ENCODE data around the gene ASB1.

The ASB1 gene

GRCh38 chr2:238473523-238473922 is 46.8 kb downstream of the ASB1 start:
- no peak for DNase-seq

DNA sequence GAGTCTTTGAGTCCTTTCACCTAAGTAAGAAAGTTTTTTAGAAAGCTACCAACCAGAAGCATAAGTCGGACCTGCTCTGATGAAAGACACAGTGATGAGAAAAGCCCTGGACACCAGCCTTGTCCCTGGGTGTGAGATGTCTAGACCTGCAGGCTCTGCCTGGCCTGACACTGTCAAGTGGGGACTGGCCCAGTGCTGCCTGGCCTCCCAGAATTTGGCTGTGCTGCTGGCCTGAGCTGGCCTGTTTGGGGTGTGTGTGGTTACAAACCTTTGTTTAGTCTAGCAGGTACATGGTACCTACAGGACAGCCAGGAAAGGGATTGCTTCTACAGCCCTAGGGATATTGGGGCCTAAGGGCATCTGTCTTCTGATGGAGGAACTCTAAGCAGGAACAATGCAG is 48.3 kb downstream of the ASB1 start:
- no peak for DNase-seq

DNA sequence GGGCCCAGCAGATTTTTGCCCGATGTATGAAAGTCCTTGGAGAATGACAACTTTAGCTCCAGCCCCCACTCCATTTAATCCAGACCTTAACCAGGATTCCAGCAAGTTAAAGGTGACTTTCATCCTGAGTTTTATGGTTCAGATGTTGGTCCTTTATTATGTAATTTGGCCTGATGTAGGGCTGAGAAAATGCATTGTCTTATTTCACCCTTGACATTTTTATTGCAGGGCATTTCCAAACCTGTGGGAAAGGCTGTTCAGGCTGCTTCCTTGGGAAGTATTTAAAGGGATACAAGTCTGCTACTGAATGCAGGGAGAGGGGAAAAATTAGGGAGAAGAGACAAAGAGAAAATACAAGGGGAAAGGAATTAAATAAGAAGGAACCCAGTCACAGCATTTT is 48.8 kb downstream of the ASB1 start:
- DNase-seq: no peak

DNA sequence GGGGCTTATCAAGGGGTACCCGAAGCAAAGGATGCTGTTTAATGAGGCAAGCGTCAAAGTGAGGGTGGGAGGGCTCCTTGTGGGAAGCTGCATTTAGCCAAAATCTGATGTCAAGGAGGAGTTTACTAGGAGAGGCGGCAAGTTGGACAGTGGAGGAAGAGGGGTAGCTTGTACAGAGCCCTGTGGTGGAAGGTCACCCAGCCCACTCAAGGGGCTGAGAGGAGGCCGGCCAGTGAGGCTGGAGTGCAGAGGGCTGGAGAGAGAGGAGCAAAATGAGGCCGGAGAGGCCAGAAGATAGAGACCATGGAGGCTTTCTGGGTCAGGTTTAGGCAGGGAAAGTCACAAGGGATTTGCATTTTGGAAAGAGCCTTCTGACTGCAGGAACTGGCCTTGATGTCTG is 49.5 kb downstream of the ASB1 start:
- no peak for DNase-seq

DNA sequence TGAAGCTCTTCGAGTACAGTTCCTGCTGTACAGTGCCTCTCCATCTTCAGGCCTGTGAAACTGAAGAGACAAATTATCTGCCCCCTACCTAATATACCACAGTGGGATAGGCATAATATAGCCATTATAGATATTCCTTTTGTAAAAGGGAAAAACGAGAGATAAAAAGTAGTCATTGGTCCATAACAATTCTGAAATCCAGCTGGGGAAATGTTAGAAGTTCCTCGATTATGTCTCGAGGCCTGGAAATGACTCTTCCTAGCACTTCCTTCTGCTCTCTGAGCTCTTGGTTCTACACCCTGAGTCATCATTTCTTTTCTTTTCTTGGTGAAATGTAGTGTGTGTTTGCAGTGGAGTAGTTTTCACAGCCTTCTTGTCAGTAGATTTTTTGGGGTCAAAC is 51.5 kb downstream of the ASB1 start:
- no peak for DNase-seq

DNA sequence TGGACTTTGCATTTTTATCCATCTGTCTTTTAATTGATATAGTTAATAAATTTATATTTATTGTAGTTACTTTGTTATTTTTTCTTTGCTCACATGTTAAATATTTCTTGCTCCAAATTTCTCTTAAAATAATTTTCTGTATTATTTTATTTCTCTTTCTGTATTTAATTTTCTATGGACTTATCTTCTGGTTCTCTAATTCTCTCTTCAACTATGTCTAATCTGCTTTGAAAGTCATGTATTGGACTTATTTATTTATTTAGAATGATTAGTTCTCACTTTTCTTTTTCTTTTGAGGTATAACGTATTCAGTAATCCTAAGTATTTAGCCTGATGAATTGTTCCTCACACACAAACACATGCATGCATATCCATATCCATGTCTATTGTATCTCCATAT is 53.1 kb downstream of the ASB1 start:
- no peak for DNase-seq

GRCh38 chr2:238483021-238483420 is 56.3 kb downstream of the ASB1 start:
- DNase-seq: no peak

DNA sequence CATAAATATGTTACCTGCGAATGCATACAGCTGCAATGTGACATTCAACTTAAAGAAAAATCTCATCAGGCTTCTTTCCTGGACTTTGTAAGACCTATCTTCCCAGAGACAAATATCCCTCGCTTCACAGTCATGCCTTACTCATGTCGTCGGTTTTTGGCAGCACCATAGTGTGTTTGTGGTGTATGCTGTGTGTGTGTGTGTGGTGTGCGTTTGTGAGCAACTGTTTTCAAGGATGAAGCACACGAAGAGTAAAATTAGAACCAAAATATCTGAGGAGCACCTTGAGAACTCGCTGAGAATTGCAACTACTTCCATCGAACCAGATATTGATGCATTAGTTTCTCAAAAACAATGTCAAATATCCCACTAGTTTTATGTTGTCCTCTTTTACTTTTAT is 56.9 kb downstream of the ASB1 start:
- DNase-seq: no peak

GRCh38 chr2:238484522-238485452 is 58.1 kb downstream of the ASB1 start:
- DNase-seq: no peak

DNA sequence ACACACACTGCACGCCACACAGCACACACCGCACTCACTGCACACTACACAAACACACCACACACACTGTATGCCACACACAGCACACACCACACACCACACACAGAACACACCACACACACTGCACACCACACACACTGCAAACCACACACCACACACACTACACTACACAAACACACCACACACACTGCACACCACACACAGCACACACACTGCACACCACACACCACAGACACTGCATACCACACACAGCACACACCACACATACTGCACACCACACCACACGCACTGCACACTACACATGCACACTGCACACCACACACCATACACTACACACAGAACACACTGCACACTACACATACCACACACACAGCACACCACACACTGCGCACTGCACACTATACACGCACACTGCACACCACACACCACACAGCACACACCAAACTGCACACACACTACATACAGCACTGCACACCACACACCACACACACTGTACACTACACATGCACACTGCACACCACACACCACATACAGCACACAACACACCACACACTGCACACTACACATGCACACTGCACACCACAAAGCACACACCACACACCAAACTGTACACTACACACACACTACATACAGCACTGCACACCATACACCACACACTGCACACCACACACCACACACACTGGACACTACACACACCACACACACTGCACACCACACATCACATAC is 59.6 kb downstream of the ASB1 start:
- no peak for DNase-seq

DNA sequence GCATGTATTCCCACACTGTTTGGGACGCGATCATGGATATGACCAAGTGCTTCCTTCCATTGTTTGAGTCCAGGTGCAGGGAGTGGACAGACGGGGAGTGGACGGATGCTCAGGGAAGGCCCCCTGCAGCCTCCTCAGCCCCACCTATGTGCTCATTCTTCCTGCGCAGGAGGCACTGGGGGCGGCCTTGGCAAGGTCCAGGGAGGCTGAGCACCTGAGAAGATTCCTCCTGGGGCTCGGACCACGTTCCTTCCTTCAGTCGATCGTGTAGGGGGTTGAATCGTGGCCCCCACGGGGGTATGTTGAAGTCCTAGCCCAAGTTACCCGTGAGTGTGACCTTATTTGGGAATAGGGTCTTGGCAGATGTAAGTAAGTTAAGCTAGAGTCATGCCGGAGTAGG is 60.4 kb downstream of the ASB1 start:
- DNase-seq: no peak

DNA sequence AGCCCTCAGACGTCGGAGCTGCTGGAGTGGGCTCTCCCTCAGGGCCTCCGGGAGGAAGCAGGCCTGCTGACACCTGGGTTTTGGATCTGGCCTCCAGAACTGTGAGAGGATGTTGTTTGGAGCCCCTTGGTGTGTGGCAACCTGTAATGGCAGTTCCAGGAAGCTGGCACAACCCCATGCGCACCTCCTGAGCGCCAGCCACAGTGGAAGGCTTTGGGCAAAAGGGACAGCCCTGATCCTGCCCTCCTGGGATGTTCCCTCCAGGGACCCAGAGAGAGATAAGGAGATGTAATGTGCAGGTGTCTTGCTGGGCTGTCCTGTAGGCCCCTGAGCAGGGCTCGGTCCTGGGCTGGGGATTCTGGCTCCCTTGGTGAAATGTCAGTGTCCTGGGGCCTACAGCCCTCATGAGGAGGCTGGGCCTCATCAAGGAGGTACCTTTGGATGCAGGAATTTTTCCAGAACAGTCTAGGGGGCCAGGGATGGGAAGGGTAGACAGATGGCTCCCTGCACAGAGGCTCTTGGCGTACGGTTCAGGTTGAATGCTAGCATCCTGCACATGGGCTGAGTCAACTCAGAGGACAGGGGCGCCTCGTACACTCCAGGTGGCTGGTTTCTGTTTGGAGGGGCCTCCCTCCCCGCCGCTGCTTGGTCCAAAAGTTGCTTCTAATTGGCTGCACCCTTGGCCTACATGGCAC is 61.1 kb downstream of the ASB1 start:
- DNase-seq: no peak

DNA sequence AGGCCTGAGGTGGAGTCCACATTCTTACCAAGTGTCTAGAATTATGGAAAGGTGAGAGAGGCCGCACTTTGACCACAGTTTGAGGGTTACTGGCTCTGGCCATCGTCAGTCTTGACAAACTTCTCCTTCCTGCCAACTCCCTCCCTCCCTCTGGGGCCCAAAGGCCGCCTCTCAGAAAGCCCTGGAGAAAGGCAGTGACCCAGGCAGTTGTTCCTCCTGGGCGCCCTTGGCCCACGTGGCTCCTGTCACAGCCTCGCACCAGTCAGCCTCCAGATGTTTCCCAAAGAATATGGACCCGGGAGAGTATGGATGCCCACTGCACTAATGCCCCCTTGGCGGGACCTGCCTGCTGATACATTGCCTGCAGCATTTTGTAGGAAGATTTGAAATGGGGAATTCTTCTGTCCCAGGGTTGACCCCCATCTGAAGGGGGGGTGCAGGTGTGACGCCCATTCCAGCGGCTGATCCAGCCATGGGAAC is 61.7 kb downstream of the ASB1 start:
- DNase-seq: no peak

- DNase-seq: no peak
Measured at GRCh38 chr2:238489431-238489830, 62.7 kb downstream of the ASB1 start.

- no peak for DNase-seq
Measured at GRCh38 chr2:238489896-238490295, 63.2 kb downstream of the ASB1 start.

- DNase-seq: no peak
Measured at GRCh38 chr2:238492840-238493239, 66.1 kb downstream of the ASB1 start.

GRCh38 chr2:238493411-238493810 is 66.7 kb downstream of the ASB1 start:
- no peak for DNase-seq

DNA sequence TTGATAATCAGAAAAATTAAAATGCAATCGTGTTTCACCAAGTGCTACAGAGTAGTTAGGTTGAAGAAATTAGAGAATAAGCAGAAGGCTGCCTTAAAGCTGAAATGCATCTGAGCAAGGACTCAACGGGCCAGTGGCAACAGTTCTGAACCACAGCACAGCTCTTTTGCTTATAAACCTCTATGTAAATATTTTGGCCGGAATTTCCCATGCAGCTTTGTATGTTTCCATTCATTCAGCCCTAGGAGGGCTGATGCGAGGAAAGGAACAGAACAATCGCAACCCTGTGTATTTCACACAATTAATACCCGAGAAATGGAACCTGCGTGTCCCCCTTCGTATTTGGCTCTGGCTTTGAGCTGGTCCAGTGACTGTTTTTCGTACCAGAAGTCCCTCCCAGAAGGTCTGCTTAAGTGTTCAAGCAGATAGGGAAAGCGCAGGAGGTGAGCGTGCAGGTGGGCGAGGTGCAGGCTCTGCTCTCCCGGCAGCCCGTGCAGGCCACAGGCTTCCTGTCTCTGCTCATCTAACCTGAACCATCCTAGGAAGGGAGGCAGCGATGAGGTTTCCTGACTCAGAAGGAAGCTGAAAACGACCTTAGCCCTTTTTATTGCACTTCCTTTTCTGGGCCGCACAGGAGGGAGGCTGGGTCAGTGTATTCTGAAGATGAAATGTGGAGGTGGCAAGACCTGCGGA is 67.3 kb downstream of the ASB1 start:
- no peak for DNase-seq

GRCh38 chr2:238494573-238494961 is 67.8 kb downstream of the ASB1 start:
- DNase-seq: no peak

DNA sequence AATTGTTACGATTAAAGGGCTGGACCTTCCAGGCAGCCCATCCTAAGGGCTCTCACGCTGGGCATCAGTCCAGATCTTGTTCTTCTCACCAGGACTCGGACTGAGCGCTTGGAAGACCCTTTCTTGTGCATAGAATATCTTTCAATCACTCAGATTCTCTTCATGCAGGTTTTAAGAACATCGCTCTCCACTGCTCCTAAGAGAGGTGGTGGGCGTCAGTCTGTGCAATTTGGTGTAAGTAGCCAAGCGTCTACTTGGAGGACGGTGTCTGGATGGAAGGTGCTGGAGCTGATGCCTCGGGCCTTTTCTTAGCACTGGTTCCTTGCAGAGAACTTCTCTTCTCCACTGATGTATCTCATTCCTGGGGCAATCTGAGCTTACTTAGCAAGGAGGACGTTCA is 68.7 kb downstream of the ASB1 start:
- DNase-seq: no peak

DNA sequence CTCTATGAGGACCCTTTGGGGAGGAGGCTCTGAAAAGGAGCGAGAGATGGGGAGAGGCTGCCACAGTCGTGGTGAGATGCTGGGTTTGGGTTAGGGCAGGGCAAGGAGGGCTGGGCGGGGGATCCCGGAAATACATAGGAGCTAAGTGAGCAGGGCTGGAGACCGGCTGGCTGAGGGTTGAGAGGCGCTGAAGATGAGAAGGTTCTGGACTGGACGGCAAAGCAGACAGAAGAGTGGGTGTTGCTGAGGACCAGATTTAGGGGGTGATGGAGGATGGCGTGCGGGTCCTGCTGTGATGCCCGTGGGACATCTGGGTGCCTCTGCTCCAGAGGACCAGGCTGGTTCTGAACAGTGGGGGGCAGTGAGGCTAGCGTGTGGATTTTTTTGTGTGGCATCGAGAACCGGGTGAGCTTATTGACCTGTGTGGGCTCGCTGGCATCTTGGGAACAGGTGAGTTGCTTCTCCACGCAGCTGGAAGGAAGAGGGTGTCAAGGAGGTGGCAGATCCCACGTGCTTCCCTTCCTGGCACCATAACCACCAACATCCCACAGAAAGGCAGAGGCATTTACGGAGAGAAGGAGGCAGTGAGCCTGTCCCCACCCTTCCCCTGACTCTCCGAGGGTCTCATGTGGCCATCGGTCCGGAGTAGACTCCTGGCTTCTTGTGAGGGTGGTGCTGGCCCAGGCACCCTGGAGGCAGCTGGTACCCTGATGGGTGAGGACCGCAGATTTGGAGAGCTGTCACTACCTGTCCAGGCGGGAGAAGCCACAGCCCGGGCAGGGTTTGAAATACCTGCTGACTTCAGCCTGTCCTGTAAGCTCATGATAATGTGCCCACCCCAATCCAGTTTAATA is 70.3 kb downstream of the ASB1 start:
- no peak for DNase-seq

GRCh38 chr2:238497610-238498005 is 70.9 kb downstream of the ASB1 start:
- no peak for DNase-seq

Data from effector CD4-positive, alpha-beta T cell (primary cell).